Measurements from ENCODE around the gene TMEM179B.
A peak's percentile ranks its signal among the peaks of the same experiment; 100 is the strongest.

Gene TMEM179B

DNA sequence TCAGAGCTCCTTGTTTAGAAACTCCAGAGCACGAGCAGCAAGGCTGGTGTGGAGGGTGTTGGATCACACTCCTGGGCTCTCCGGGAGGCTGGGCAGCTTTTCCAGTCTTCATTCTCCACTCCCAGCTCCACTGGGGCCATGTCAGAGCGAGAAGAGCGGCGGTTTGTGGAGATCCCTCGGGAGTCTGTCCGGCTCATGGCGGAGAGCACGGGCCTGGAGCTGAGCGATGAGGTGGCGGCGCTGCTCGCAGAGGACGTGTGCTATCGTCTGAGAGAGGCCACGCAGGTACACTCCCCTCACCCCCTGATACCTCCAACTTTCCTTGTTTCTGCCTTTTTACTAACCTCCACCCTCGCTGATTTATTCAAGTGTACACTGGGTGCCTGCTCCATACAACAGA is 11.6 kb upstream of the TMEM179B start:
- no peak for TF ChIP-seq BACH2 (CRISPR knock-in tag; IDR thresholded peaks at IDR 0.05; ENCODE audit: borderline replicate concordance)
- TF ChIP-seq ARNTL (CRISPR knock-in tag; IDR thresholded peaks at IDR 0.05; ENCODE audit: borderline replicate concordance, low read depth), result no peak
- no peak for TF ChIP-seq ZNF70 (CRISPR knock-in tag; IDR thresholded peaks at IDR 0.05)
- TF ChIP-seq RARB (CRISPR knock-in tag; IDR thresholded peaks at IDR 0.05), result no peak
- TF ChIP-seq, protein P1, sequence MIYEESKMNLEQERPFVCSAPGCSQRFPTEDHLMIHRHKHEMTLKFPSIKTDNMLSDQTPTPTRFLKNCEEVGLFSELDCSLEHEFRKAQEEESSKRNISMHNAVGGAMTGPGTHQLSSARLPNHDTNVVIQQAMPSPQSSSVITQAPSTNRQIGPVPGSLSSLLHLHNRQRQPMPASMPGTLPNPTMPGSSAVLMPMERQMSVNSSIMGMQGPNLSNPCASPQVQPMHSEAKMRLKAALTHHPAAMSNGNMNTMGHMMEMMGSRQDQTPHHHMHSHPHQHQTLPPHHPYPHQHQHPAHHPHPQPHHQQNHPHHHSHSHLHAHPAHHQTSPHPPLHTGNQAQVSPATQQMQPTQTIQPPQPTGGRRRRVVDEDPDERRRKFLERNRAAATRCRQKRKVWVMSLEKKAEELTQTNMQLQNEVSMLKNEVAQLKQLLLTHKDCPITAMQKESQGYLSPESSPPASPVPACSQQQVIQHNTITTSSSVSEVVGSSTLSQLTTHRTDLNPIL (CRISPR knock-in tag; IDR thresholded peaks at IDR 0.05; ENCODE audit: low read depth), result no peak
- no peak for TF ChIP-seq ZNF8 (CRISPR knock-in tag; IDR thresholded peaks at IDR 0.05)
- TF ChIP-seq ZFP3 (CRISPR knock-in tag; IDR thresholded peaks at IDR 0.05), result no peak
- TF ChIP-seq, protein P2, sequence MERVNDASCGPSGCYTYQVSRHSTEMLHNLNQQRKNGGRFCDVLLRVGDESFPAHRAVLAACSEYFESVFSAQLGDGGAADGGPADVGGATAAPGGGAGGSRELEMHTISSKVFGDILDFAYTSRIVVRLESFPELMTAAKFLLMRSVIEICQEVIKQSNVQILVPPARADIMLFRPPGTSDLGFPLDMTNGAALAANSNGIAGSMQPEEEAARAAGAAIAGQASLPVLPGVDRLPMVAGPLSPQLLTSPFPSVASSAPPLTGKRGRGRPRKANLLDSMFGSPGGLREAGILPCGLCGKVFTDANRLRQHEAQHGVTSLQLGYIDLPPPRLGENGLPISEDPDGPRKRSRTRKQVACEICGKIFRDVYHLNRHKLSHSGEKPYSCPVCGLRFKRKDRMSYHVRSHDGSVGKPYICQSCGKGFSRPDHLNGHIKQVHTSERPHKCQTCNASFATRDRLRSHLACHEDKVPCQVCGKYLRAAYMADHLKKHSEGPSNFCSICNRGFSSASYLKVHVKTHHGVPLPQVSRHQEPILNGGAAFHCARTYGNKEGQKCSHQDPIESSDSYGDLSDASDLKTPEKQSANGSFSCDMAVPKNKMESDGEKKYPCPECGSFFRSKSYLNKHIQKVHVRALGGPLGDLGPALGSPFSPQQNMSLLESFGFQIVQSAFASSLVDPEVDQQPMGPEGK (CRISPR knock-in tag; IDR thresholded peaks at IDR 0.05; ENCODE audit: borderline replicate concordance), result no peak
- no peak for TF ChIP-seq GLIS3 (CRISPR knock-in tag; IDR thresholded peaks at IDR 0.05)
- no peak for TF ChIP-seq TCF4 (CRISPR knock-in tag; IDR thresholded peaks at IDR 0.05; ENCODE audit: borderline replicate concordance)
- no peak for TF ChIP-seq ZFP30 (CRISPR knock-in tag; IDR thresholded peaks at IDR 0.05)
- TF ChIP-seq, protein P3, sequence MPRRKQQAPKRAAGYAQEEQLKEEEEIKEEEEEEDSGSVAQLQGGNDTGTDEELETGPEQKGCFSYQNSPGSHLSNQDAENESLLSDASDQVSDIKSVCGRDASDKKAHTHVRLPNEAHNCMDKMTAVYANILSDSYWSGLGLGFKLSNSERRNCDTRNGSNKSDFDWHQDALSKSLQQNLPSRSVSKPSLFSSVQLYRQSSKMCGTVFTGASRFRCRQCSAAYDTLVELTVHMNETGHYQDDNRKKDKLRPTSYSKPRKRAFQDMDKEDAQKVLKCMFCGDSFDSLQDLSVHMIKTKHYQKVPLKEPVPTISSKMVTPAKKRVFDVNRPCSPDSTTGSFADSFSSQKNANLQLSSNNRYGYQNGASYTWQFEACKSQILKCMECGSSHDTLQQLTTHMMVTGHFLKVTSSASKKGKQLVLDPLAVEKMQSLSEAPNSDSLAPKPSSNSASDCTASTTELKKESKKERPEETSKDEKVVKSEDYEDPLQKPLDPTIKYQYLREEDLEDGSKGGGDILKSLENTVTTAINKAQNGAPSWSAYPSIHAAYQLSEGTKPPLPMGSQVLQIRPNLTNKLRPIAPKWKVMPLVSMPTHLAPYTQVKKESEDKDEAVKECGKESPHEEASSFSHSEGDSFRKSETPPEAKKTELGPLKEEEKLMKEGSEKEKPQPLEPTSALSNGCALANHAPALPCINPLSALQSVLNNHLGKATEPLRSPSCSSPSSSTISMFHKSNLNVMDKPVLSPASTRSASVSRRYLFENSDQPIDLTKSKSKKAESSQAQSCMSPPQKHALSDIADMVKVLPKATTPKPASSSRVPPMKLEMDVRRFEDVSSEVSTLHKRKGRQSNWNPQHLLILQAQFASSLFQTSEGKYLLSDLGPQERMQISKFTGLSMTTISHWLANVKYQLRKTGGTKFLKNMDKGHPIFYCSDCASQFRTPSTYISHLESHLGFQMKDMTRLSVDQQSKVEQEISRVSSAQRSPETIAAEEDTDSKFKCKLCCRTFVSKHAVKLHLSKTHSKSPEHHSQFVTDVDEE (CRISPR knock-in tag; IDR thresholded peaks at IDR 0.05), result no peak
- no peak for TF ChIP-seq ZC3H10 (CRISPR knock-in tag; IDR thresholded peaks at IDR 0.05)

DNA sequence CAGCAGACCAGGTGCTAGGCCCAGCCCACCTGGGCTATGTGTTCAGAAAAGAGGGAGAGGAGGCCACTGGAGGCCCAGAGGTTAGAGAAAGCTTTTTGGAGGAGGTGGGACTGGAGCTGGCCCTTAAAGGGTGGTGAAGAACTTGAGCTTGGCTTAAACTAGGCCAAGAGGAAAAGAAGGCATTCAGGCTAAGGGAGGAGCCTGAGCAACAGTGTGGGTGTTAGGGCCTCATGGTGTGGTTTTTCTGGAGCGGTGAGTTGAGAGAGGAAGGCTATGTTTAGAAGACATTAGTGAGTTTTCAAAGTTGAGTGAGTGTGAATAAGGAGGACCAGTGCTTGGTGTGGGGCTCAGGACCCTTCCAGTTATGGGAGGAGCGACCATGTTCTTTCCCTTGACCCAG is 9.8 kb upstream of the TMEM179B start:
- TF ChIP-seq, protein P2 (CRISPR knock-in tag; IDR thresholded peaks at IDR 0.05; ENCODE audit: borderline replicate concordance), result no peak
- no peak for TF ChIP-seq ZFP3 (CRISPR knock-in tag; IDR thresholded peaks at IDR 0.05)
- no peak for TF ChIP-seq TOX (CRISPR knock-in tag; IDR thresholded peaks at IDR 0.05; ENCODE audit: borderline replicate concordance)
- no peak for TF ChIP-seq OSR1 (CRISPR knock-in tag; IDR thresholded peaks at IDR 0.05)
- no peak for TF ChIP-seq ZNF565 (CRISPR knock-in tag; conservative IDR thresholded peaks at IDR 0.05; ENCODE audit: low read depth)
- TF ChIP-seq RARB (CRISPR knock-in tag; IDR thresholded peaks at IDR 0.05), result no peak
- no peak for TF ChIP-seq GLIS3 (CRISPR knock-in tag; IDR thresholded peaks at IDR 0.05)
- TF ChIP-seq, protein P1 (CRISPR knock-in tag; IDR thresholded peaks at IDR 0.05; ENCODE audit: low read depth), result no peak
- TF ChIP-seq SNAI2 (CRISPR knock-in tag; IDR thresholded peaks at IDR 0.05), result no peak
- no peak for TF ChIP-seq ARNTL (CRISPR knock-in tag; IDR thresholded peaks at IDR 0.05; ENCODE audit: borderline replicate concordance, low read depth)
- TF ChIP-seq ZNF70 (CRISPR knock-in tag; IDR thresholded peaks at IDR 0.05), result no peak
- no peak for TF ChIP-seq TCF4 (CRISPR knock-in tag; IDR thresholded peaks at IDR 0.05; ENCODE audit: borderline replicate concordance)
- no peak for TF ChIP-seq ZNF8 (CRISPR knock-in tag; IDR thresholded peaks at IDR 0.05)
- no peak for ATAC-seq

More for the DNA sequence above, 11.6 kb upstream of the TMEM179B start:
- no peak for ATAC-seq

DNA sequence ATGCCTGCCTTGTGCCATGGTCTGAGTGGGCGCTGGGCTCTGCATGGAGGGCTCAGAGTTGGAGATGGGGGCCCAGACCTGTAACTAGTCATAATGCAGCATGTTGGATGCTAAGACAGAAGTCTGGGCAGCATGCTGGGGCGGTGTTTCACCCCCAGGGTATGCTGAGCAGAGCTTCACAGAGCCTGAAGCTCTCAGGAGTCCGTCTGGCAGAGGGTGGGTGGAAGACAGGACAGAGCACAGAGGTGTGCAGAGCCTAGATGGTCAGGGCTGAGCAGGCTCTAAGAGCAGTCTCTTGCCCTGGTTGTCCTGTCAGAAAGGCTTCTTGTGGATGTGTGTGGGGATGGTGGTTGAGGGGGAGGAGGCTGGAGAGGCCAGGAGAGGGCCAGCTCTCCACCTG is 8.8 kb upstream of the TMEM179B start:
- peak; percentile 20; the same call in 1 of the 3 replicates for ATAC-seq

More for the DNA sequence above, 8.8 kb upstream of the TMEM179B start:
- no peak for TF ChIP-seq ZNF565 (CRISPR knock-in tag; conservative IDR thresholded peaks at IDR 0.05; ENCODE audit: low read depth)
- no peak for TF ChIP-seq ZNF70 (CRISPR knock-in tag; IDR thresholded peaks at IDR 0.05)
- TF ChIP-seq, protein P3 (CRISPR knock-in tag; IDR thresholded peaks at IDR 0.05), result no peak
- TF ChIP-seq, protein P2 (CRISPR knock-in tag; IDR thresholded peaks at IDR 0.05; ENCODE audit: borderline replicate concordance), result no peak
- no peak for TF ChIP-seq ESRRG (CRISPR knock-in tag; IDR thresholded peaks at IDR 0.05)
- no peak for TF ChIP-seq ZFP30 (CRISPR knock-in tag; IDR thresholded peaks at IDR 0.05)
- TF ChIP-seq ZFP3 (CRISPR knock-in tag; IDR thresholded peaks at IDR 0.05), result no peak
- TF ChIP-seq ZNF8 (CRISPR knock-in tag; IDR thresholded peaks at IDR 0.05), result no peak
- no peak for TF ChIP-seq BACH2 (CRISPR knock-in tag; IDR thresholded peaks at IDR 0.05; ENCODE audit: borderline replicate concordance)
- no peak for TF ChIP-seq ISL1 (CRISPR knock-in tag; IDR thresholded peaks at IDR 0.05)
- TF ChIP-seq ARNTL (CRISPR knock-in tag; IDR thresholded peaks at IDR 0.05; ENCODE audit: borderline replicate concordance, low read depth), result no peak
- TF ChIP-seq GLIS3 (CRISPR knock-in tag; IDR thresholded peaks at IDR 0.05), result no peak
- no peak for TF ChIP-seq OSR1 (CRISPR knock-in tag; IDR thresholded peaks at IDR 0.05)
- no peak for TF ChIP-seq PPARA (CRISPR knock-in tag; IDR thresholded peaks at IDR 0.05; ENCODE audit: borderline replicate concordance)

Measured in SK-N-SH treated with all-trans-retinoic acid at 6 μM for 48 hours (cell line).